ENCODE results near the gene ADAP2. TPM values are rescaled to one million over a fixed set of nuclear protein-coding genes. Genes with fewer than 3 reads are reported as not detected.
"Not testable (repeated sequence)": the region's sequence is repeated elsewhere in the genome, so short reads cannot be mapped to it uniquely, and the experiment has no call there.

The ADAP2 gene
- total RNA-seq, 1 experiment from 2014 or later, result 2.2 TPM

DNA sequence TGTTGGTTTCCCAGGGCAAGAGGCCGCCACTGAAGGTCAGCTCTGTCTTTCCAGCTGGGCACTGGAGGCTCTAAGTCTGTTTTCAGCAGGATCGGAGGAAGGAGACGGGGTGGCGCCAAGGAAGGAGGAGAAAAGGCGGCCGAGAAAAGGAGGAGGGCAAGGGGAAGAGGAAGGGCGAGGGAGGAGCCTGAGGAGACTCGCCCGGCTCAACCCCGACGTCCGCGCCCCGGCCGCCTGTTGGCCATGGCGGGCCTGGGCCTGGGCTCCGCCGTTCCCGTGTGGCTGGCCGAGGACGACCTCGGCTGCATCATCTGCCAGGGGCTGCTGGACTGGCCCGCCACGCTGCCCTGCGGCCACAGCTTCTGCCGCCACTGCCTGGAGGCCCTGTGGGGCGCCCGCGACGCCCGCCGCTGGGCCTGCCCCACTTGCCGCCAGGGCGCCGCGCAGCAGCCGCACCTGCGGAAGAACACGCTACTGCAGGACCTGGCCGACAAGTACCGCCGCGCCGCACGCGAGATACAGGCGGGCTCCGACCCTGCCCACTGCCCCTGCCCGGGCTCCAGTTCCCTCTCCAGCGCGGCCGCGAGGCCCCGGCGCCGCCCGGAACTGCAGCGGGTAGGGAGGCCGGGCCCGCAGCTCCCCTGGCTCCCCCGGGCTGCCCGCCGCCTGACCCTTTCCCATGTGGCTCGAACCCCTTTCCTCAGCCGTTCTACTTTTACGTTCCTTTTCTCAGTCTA is 49.3 kb downstream of the ADAP2 start, which contains the start of gene RNF135:
Gene RNF135, plus strand, starts transcription at position 209 of the 737 bp plus-strand sequence. Its CDS starts 35 bp downstream, at position 244.
- CTCF ChIA-PET, result interaction anchor here (0.6 to 2.1 kb wide), 8 partner anchors 14 to 540 kb away, joined by 3 to 8 read pairs (median 3); no protein-coding TSS in a partner anchor
- peaks cover 38% of the 10 kb centered on the region for H3K36me3 Mint-ChIP-seq (ENCODE audit: insufficient read depth, unreplicated experiment)
- peak within 1 kb of the TSS; percentile 99 for H3K27ac Mint-ChIP-seq (ENCODE audit: low read depth, unreplicated experiment)

DNA sequence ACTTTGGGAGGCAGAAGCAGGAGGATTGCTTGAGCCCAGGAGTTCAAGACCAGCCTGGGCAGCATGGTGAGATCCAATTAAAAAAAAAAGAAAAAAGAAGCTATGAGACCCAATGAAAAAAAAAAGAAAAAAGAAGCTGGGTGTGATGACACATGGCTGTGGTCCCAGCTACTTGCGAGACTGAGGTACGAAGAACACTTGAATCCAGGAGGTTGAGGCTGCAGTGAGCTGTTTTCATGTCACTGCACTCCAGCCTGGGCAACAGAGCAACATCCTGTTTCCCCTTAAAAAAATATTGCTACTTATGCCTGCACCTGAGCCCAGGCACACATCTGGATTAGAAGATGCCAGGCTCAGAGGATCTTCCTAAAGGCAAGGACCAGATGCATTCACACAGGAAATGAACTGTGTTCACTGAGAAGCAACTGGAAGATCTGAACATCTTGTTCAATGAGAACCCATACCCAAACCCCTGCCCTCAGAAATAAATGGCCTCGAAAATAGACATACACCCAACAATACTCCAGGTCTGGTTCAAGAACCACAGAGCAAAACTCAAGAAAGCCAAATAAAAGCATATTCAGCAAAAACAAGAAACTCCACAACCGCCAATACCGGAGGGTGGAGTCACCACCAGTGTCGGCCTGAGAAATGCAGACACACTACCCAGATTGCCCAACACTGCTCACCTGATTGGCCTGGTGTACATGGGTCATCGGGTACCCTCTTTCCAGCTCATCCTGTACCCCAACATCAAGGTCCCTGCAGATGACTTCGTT is 53.5 kb downstream of the ADAP2 start:
- BruUV-seq (replicated peaks), result no TSS peak
- POLR2A ChIA-PET, result interaction anchor here (1.5 to 6.4 kb wide), 2 partner anchors 14 to 33 kb away, joined by 3 to 108 read pairs; no protein-coding TSS in a partner anchor
- Mint-ChIP-seq H3K4me1 (ENCODE audit: insufficient read depth, unreplicated experiment) (peaks cover 19% of the 10 kb centered on the region), H3K9me3 (ENCODE audit: unreplicated experiment) (no peaks in the 10 kb centered on the region), H3K4me3 (ENCODE audit: unreplicated experiment) (no peak overlapping the region), H3K27ac (ENCODE audit: low read depth, unreplicated experiment) (no peak overlapping the region), H3K36me3 (ENCODE audit: insufficient read depth, unreplicated experiment) (peaks cover 44% of the 10 kb centered on the region), H3K27me3 (ENCODE audit: insufficient read depth, unreplicated experiment) (no peaks in the 10 kb centered on the region)
- intact Hi-C loops (cut with micrococcal nuclease), result no loop called here
- CTCF ChIA-PET, result interaction anchor here (0.6 to 0.7 kb wide), 4 partner anchors 87 to 1989 kb away, joined by 3 to 5 read pairs (median 3); no protein-coding TSS in a partner anchor
- no peak for DNase-seq (ENCODE audit: unreplicated experiment)
- TF ChIP-seq, protein P1, sequence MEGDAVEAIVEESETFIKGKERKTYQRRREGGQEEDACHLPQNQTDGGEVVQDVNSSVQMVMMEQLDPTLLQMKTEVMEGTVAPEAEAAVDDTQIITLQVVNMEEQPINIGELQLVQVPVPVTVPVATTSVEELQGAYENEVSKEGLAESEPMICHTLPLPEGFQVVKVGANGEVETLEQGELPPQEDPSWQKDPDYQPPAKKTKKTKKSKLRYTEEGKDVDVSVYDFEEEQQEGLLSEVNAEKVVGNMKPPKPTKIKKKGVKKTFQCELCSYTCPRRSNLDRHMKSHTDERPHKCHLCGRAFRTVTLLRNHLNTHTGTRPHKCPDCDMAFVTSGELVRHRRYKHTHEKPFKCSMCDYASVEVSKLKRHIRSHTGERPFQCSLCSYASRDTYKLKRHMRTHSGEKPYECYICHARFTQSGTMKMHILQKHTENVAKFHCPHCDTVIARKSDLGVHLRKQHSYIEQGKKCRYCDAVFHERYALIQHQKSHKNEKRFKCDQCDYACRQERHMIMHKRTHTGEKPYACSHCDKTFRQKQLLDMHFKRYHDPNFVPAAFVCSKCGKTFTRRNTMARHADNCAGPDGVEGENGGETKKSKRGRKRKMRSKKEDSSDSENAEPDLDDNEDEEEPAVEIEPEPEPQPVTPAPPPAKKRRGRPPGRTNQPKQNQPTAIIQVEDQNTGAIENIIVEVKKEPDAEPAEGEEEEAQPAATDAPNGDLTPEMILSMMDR (IDR thresholded peaks at IDR 0.05; ENCODE audit: unreplicated experiment), result no peak

More for the DNA sequence above, 49.3 kb downstream of the ADAP2 start, which contains the start of gene RNF135:
- no peaks in the 10 kb centered on the region for H3K9me3 Mint-ChIP-seq (ENCODE audit: unreplicated experiment)
- TF ChIP-seq, protein P1 (IDR thresholded peaks at IDR 0.05; ENCODE audit: unreplicated experiment), result no peak
- peak within 1 kb of the TSS; percentile 99 for H3K4me3 Mint-ChIP-seq (ENCODE audit: unreplicated experiment)
- H3K4me1 Mint-ChIP-seq (ENCODE audit: insufficient read depth, unreplicated experiment), result peaks cover 11% of the 10 kb centered on the region
- DNase-seq (ENCODE audit: unreplicated experiment), result peak; percentile 94
- intact Hi-C loops (cut with micrococcal nuclease), result loop anchor here (1.0 kb wide), 1 partner anchor 65 kb away; the partner anchor contains the start of gene TEFM
- BruUV-seq (replicated peaks), result no TSS peak
- no peaks in the 10 kb centered on the region for H3K27me3 Mint-ChIP-seq (ENCODE audit: insufficient read depth, unreplicated experiment)
- POLR2A ChIA-PET, result interaction anchor here (0.6 to 6.4 kb wide), 49 partner anchors 11 to 1198 kb away, joined by 3 to 108 read pairs (median 4); partner anchors contain the start of genes ADAP2, CPD, CRLF3 and EVI2B

- H3K4me1 Mint-ChIP-seq (ENCODE audit: insufficient read depth, unreplicated experiment), result peaks cover 30% of the 10 kb centered on the region
- H3K9me3 Mint-ChIP-seq (ENCODE audit: unreplicated experiment); H3K27ac Mint-ChIP-seq (ENCODE audit: low read depth, unreplicated experiment); H3K27me3 Mint-ChIP-seq (ENCODE audit: insufficient read depth, unreplicated experiment); BruUV-seq (replicated peaks); DNase-seq (ENCODE audit: unreplicated experiment); H3K4me3 Mint-ChIP-seq (ENCODE audit: unreplicated experiment); POLR2A ChIA-PET; CTCF ChIA-PET; intact Hi-C loops (cut with micrococcal nuclease): not testable (repeated sequence)
- H3K36me3 Mint-ChIP-seq (ENCODE audit: insufficient read depth, unreplicated experiment), result peaks cover 24% of the 10 kb centered on the region
These were observed 58.2 kb downstream of the ADAP2 start for GRCh38 chr17:30979919-30980318.

DNA sequence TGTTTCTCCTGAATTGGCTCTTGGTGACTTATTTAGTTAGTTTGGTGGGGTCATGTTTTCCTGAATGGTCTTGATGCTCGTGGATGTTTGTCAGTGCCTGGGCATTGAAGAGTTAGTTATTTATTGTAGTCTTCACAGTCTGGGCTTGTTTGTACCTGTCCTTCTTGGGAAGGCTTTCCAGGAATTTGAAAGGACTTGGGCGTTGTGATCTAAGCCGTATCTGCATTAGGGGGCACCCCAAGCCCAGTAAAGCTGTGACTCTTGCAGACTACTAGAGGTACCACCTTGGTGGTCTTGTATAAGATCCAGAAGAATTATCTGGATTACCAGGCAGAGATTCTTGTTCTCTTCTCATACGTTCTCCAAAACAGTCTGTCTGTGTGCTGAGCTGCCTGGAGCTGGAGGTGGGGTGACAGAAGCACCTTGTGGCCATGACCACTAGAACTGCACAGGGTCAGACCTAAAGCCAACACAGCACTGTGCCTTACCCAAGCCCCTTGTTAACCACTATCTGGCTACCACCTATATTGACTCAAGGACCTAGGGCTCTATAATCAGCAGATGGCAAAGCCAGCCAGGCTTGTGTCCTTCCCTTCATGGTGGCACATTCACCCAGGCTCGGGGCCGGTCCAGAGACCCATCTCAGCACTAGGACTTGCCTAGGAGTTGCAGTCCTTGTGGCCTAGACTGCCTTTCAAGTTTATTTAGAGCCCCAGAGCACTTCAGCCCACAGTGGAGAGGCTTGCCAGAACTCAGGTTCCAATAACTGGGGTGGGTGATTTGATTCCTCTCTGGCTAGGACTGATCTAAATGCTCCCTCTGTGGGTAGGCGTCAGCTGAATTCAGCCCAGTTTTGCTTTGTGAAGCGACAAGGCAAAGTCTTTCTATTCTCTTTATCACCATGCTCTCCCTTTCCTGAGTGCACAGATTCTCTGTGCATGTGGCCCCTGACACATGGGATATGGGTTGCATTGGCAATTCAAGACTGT is 60.1 kb downstream of the ADAP2 start:
- BruUV-seq (replicated peaks), result no TSS peak
- intact Hi-C loops (cut with micrococcal nuclease), result no loop called here
- peaks cover 30% of the 10 kb centered on the region for H3K36me3 Mint-ChIP-seq (ENCODE audit: insufficient read depth, unreplicated experiment)
- no peaks in the 10 kb centered on the region for H3K9me3 Mint-ChIP-seq (ENCODE audit: unreplicated experiment)
- H3K27me3 Mint-ChIP-seq (ENCODE audit: insufficient read depth, unreplicated experiment), result no peaks in the 10 kb centered on the region
- H3K27ac Mint-ChIP-seq (ENCODE audit: low read depth, unreplicated experiment), result peak overlapping the region; percentile 40
- no peak overlapping the region for H3K4me3 Mint-ChIP-seq (ENCODE audit: unreplicated experiment)
- peak; percentile 9 for DNase-seq (ENCODE audit: unreplicated experiment)
- TF ChIP-seq, protein P1 (IDR thresholded peaks at IDR 0.05; ENCODE audit: unreplicated experiment), result no peak
- H3K4me1 Mint-ChIP-seq (ENCODE audit: insufficient read depth, unreplicated experiment), result peaks cover 30% of the 10 kb centered on the region
- ChIA-PET CTCF (interaction anchor here (0.6 kb wide), 1 partner anchor 85 kb away, joined by 4 read pairs; no protein-coding TSS in a partner anchor), POLR2A (interaction anchor here (0.6 to 1.4 kb wide), 4 partner anchors 10 to 33 kb away, joined by 3 to 12 read pairs (median 4); partner anchors contain the start of gene RNF135)

Data from MCF 10A (cell line).